Measurements from ENCODE around the gene MBOAT2. TPM values are rescaled to one million over a fixed set of nuclear protein-coding genes. Genes with fewer than 3 reads are reported as not detected.
"Not testable (repeated sequence)": the region's sequence is repeated elsewhere in the genome, so short reads cannot be mapped to it uniquely, and the experiment has no call there.

The MBOAT2 gene
- total RNA-seq, 1 experiment from 2014 or later, result 34.8 TPM

DNA sequence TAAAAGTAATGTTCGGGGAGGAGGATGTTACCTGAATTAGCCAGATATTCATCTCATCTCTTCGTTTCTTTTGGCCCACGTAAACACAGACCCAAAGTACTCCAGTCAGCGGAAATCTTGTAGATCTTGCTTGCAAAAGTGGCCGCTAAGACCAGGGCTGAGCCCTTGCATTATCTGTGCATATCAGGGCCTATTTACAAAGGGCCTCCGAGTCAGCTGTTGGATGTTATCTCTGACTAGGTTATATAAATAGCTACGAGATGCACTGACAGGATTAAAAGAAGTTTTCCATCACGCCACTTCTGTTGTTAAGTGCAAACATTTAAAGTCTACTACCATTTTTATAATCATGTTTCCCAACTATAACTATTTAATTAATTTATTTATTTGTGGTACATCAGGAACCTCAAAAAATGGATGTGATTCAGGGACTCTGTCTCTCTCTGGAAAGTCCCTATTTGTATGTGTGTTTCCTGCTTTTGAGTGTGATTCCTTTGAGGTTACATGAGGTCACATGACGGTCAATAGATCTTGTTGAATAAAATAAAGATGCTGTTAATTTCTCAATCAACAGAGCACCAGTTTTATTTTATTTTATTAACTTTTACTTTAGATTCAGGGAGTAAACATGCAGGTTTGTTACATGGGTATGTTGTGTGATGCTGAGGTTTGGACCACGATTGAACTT, 46.8 kb upstream of the MBOAT2 start:
- Histone ChIP-seq H3K27ac (ENCODE audit: low read length) (no peak overlapping the region), H3K4me3 (ENCODE audit: low read depth in 2 of 2, low read length in 2 of 2) (no peak overlapping the region), H3K9me3 (ENCODE audit: control insufficient read depth, insufficient read depth, low read depth, low read length) (no peaks in the 10 kb centered on the region), H3K36me3 (ENCODE audit: control insufficient read depth, insufficient read depth, low read length) (no peaks in the 10 kb centered on the region), H3K27me3 (ENCODE audit: control insufficient read depth, insufficient read depth, low read length) (no peaks in the 10 kb centered on the region; the same call in 1 of the 2 replicates), H3K4me1 (ENCODE audit: control insufficient read depth, insufficient read depth, low read length) (no peaks in the 10 kb centered on the region)
- POLR2A ChIA-PET, result no interaction called here
- in situ Hi-C loops (cut with HindIII; ENCODE audit: low pct_unique_long_range_greater_than_20kb, low sequenced_read_pairs), result no loop called here
- no TSS peak for BruUV-seq (replicated peaks)
- intact Hi-C loops (cut with micrococcal nuclease; ENCODE audit: unreplicated experiment), result no loop called here
- DNase-seq (ENCODE audit: low read depth, low spot score), result no peak
- peak; percentile 38; the same call in 1 of the 2 replicates for ATAC-seq
- TF ChIP-seq, protein P1, sequence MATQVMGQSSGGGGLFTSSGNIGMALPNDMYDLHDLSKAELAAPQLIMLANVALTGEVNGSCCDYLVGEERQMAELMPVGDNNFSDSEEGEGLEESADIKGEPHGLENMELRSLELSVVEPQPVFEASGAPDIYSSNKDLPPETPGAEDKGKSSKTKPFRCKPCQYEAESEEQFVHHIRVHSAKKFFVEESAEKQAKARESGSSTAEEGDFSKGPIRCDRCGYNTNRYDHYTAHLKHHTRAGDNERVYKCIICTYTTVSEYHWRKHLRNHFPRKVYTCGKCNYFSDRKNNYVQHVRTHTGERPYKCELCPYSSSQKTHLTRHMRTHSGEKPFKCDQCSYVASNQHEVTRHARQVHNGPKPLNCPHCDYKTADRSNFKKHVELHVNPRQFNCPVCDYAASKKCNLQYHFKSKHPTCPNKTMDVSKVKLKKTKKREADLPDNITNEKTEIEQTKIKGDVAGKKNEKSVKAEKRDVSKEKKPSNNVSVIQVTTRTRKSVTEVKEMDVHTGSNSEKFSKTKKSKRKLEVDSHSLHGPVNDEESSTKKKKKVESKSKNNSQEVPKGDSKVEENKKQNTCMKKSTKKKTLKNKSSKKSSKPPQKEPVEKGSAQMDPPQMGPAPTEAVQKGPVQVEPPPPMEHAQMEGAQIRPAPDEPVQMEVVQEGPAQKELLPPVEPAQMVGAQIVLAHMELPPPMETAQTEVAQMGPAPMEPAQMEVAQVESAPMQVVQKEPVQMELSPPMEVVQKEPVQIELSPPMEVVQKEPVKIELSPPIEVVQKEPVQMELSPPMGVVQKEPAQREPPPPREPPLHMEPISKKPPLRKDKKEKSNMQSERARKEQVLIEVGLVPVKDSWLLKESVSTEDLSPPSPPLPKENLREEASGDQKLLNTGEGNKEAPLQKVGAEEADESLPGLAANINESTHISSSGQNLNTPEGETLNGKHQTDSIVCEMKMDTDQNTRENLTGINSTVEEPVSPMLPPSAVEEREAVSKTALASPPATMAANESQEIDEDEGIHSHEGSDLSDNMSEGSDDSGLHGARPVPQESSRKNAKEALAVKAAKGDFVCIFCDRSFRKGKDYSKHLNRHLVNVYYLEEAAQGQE (IDR thresholded peaks at IDR 0.05; ENCODE audit: insufficient read depth in 1 of 2, low read depth in 2 of 2, low read length in 1 of 2), result no peak
- TF ChIP-seq SIN3A (IDR thresholded peaks at IDR 0.05; ENCODE audit: borderline replicate concordance, insufficient read depth, low read depth, low read length) (no peak), TCF7L2 (IDR thresholded peaks at IDR 0.05; ENCODE audit: low read depth, low read length) (no peak), POLR2AphosphoS5 (IDR thresholded peaks at IDR 0.05; ENCODE audit: low read depth, low read length) (no peak)
- TF ChIP-seq, protein P2, sequence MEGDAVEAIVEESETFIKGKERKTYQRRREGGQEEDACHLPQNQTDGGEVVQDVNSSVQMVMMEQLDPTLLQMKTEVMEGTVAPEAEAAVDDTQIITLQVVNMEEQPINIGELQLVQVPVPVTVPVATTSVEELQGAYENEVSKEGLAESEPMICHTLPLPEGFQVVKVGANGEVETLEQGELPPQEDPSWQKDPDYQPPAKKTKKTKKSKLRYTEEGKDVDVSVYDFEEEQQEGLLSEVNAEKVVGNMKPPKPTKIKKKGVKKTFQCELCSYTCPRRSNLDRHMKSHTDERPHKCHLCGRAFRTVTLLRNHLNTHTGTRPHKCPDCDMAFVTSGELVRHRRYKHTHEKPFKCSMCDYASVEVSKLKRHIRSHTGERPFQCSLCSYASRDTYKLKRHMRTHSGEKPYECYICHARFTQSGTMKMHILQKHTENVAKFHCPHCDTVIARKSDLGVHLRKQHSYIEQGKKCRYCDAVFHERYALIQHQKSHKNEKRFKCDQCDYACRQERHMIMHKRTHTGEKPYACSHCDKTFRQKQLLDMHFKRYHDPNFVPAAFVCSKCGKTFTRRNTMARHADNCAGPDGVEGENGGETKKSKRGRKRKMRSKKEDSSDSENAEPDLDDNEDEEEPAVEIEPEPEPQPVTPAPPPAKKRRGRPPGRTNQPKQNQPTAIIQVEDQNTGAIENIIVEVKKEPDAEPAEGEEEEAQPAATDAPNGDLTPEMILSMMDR (IDR thresholded peaks at IDR 0.05), result no peak
- CTCF ChIA-PET, result interaction anchor here (0.6 kb wide), 1 partner anchor 69 kb away, joined by 3 read pairs; no protein-coding TSS in a partner anchor

GRCh38 chr2:9045595-9045994, 42.1 kb upstream of the MBOAT2 start:
- CTCF ChIA-PET, result no interaction called here
- Histone ChIP-seq H3K36me3 (ENCODE audit: control insufficient read depth, insufficient read depth, low read length) (no peaks in the 10 kb centered on the region), H3K4me3 (ENCODE audit: low read depth in 2 of 2, low read length in 2 of 2) (no peak overlapping the region), H3K27ac (ENCODE audit: low read length) (no peak overlapping the region), H3K9me3 (ENCODE audit: control insufficient read depth, insufficient read depth, low read depth, low read length) (no peaks in the 10 kb centered on the region), H3K4me1 (ENCODE audit: control insufficient read depth, insufficient read depth, low read length) (no peaks in the 10 kb centered on the region), H3K27me3 (ENCODE audit: control insufficient read depth, insufficient read depth, low read length) (no peaks in the 10 kb centered on the region; the same call in 1 of the 2 replicates)
- TF ChIP-seq, protein P2 (IDR thresholded peaks at IDR 0.05), result no peak
- no peak for TF ChIP-seq SIN3A (IDR thresholded peaks at IDR 0.05; ENCODE audit: borderline replicate concordance, insufficient read depth, low read depth, low read length)
- no peak for TF ChIP-seq POLR2AphosphoS5 (IDR thresholded peaks at IDR 0.05; ENCODE audit: low read depth, low read length)
- TF ChIP-seq, protein P1 (IDR thresholded peaks at IDR 0.05; ENCODE audit: insufficient read depth in 1 of 2, low read depth in 2 of 2, low read length in 1 of 2), result no peak
- no peak for TF ChIP-seq TCF7L2 (IDR thresholded peaks at IDR 0.05; ENCODE audit: low read depth, low read length)
- BruUV-seq (replicated peaks), result no TSS peak
- intact Hi-C loops (cut with micrococcal nuclease; ENCODE audit: unreplicated experiment) (no loop called here), in situ Hi-C loops (cut with HindIII; ENCODE audit: low pct_unique_long_range_greater_than_20kb, low sequenced_read_pairs) (no loop called here)
- no peak for DNase-seq (ENCODE audit: low read depth, low spot score)
- ATAC-seq, result no peak
- POLR2A ChIA-PET, result no interaction called here

GRCh38 chr2:9043491-9043890, 40.0 kb upstream of the MBOAT2 start:
- H3K27me3 ChIP-seq (ENCODE audit: control insufficient read depth, insufficient read depth, low read length); H3K4me1 ChIP-seq (ENCODE audit: control insufficient read depth, insufficient read depth, low read length); in situ Hi-C loops (cut with HindIII; ENCODE audit: low pct_unique_long_range_greater_than_20kb, low sequenced_read_pairs); BruUV-seq (replicated peaks); CTCF ChIA-PET; H3K9me3 ChIP-seq (ENCODE audit: control insufficient read depth, insufficient read depth, low read depth, low read length); H3K27ac ChIP-seq (ENCODE audit: low read length); POLR2A ChIA-PET; DNase-seq (ENCODE audit: low read depth, low spot score); H3K36me3 ChIP-seq (ENCODE audit: control insufficient read depth, insufficient read depth, low read length); H3K4me3 ChIP-seq (ENCODE audit: low read depth in 2 of 2, low read length in 2 of 2); intact Hi-C loops (cut with micrococcal nuclease; ENCODE audit: unreplicated experiment); ATAC-seq: not testable (repeated sequence)

All from Panc1 (cell line).